A549 (cell line): ENCODE measurements around the gene ATP6V1G3.

Experiments used
- BHLHE40 ChIP-seq: IDR thresholded peaks from 2 replicates; pipeline ENCODE4 v1.6.1; 2012; ENCODE audit warnings: low read depth, low read length, inconsistent platforms
- RAD21 ChIP-seq, 2 experiments: fragments of >200 bp in 1 of 2; sonication (Bioruptor Twin) in 1 of 2; formaldehyde crosslinking in 1 of 2; IDR thresholded peaks in 1 of 2; conservative IDR thresholded peaks in 1 of 2; 2 replicates in 1 of 2; 3 replicates in 1 of 2; pipeline ENCODE4 v1.6.1; 2012 to 2018; ENCODE audit warnings: inconsistent platforms in 1 of 2
- RCOR1 ChIP-seq: fragments of 150-350 bp; IDR thresholded peaks from 2 replicates; pipeline ENCODE4 v1.6.1; 2014; ENCODE audit warnings: antibody characterized with exemption, low read length, low read depth
- SREBF2 ChIP-seq: fragments of 450-650 bp; IDR thresholded peaks from 2 replicates; pipeline ENCODE4 v1.6.1; 2014; ENCODE audit warnings: mild to moderate bottlenecking, moderate library complexity
- TF ChIP-seq, protein P1 (sequence below): fragments of >200 bp; sonication (Bioruptor Twin); formaldehyde crosslinking; IDR thresholded peaks from 3 replicates; pipeline ENCODE4 v1.5.1; 2016
- TF ChIP-seq, protein P2 (sequence below): fragments of 200-600 bp; sonication (generic); IDR thresholded peaks from 2 replicates; pipeline ENCODE4 v1.6.1; 2016; ENCODE audit warnings: antibody characterized with exemption, mild to moderate bottlenecking, moderate library complexity

- TF ChIP-seq BHLHE40 (no peak), RCOR1 (no peak), SREBF2 (no peak), RAD21 (conservative IDR thresholded peaks at IDR 0.05 in 1 of 2, IDR thresholded peaks at IDR 0.05 in 1 of 2) (no peak)
- TF ChIP-seq, protein P1, sequence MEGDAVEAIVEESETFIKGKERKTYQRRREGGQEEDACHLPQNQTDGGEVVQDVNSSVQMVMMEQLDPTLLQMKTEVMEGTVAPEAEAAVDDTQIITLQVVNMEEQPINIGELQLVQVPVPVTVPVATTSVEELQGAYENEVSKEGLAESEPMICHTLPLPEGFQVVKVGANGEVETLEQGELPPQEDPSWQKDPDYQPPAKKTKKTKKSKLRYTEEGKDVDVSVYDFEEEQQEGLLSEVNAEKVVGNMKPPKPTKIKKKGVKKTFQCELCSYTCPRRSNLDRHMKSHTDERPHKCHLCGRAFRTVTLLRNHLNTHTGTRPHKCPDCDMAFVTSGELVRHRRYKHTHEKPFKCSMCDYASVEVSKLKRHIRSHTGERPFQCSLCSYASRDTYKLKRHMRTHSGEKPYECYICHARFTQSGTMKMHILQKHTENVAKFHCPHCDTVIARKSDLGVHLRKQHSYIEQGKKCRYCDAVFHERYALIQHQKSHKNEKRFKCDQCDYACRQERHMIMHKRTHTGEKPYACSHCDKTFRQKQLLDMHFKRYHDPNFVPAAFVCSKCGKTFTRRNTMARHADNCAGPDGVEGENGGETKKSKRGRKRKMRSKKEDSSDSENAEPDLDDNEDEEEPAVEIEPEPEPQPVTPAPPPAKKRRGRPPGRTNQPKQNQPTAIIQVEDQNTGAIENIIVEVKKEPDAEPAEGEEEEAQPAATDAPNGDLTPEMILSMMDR, result no peak
- TF ChIP-seq, protein P2, sequence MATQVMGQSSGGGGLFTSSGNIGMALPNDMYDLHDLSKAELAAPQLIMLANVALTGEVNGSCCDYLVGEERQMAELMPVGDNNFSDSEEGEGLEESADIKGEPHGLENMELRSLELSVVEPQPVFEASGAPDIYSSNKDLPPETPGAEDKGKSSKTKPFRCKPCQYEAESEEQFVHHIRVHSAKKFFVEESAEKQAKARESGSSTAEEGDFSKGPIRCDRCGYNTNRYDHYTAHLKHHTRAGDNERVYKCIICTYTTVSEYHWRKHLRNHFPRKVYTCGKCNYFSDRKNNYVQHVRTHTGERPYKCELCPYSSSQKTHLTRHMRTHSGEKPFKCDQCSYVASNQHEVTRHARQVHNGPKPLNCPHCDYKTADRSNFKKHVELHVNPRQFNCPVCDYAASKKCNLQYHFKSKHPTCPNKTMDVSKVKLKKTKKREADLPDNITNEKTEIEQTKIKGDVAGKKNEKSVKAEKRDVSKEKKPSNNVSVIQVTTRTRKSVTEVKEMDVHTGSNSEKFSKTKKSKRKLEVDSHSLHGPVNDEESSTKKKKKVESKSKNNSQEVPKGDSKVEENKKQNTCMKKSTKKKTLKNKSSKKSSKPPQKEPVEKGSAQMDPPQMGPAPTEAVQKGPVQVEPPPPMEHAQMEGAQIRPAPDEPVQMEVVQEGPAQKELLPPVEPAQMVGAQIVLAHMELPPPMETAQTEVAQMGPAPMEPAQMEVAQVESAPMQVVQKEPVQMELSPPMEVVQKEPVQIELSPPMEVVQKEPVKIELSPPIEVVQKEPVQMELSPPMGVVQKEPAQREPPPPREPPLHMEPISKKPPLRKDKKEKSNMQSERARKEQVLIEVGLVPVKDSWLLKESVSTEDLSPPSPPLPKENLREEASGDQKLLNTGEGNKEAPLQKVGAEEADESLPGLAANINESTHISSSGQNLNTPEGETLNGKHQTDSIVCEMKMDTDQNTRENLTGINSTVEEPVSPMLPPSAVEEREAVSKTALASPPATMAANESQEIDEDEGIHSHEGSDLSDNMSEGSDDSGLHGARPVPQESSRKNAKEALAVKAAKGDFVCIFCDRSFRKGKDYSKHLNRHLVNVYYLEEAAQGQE, result no peak
Observed at GRCh38 chr1:198531891-198532290, 8.6 kb downstream of the ATP6V1G3 start.
